Osteocyte (in vitro differentiated cells): ENCODE measurements around the gene SEL1L3. TPM values are rescaled to one million over a fixed set of nuclear protein-coding genes. Genes with fewer than 3 reads are reported as not detected.

ENCODE experiments used
- DNase-seq: peaks from one replicate; pipeline ENCODE4 v3.0.0; 2021; ENCODE audit warnings: mixed read lengths; ENCODE audit not compliant: unreplicated experiment; ENCODE audit errors: extremely low spot score
- H3K27ac Mint-ChIP-seq: one replicate; pipeline ENCODE4 v1.8.0; 2021; ENCODE audit warnings: mild to moderate bottlenecking, mixed read lengths; ENCODE audit not compliant: unreplicated experiment
- H3K27me3 Mint-ChIP-seq: one replicate; pipeline ENCODE4 v1.8.0; 2021; ENCODE audit warnings: mixed read lengths; ENCODE audit not compliant: unreplicated experiment
- H3K36me3 Mint-ChIP-seq: one replicate; pipeline ENCODE4 v1.8.0; 2021; ENCODE audit warnings: mixed read lengths; ENCODE audit not compliant: unreplicated experiment
- H3K4me1 Mint-ChIP-seq: one replicate; pipeline ENCODE4 v1.8.0; 2021; ENCODE audit warnings: mixed read lengths; ENCODE audit not compliant: unreplicated experiment
- H3K4me3 Mint-ChIP-seq: one replicate; pipeline ENCODE4 v1.8.0; 2021; ENCODE audit warnings: mild to moderate bottlenecking, moderate library complexity, mixed read lengths; ENCODE audit not compliant: unreplicated experiment
- H3K9me3 Mint-ChIP-seq: one replicate; pipeline ENCODE4 v1.8.0; 2021; ENCODE audit warnings: mixed read lengths; ENCODE audit not compliant: unreplicated experiment
- total RNA-seq: library from RNA; stranded (reverse); gene quantifications from 2 replicates; pipeline ENCODE4 v1.2.1, GENCODE V29; 2021
- TF ChIP-seq, protein P1 (sequence below): fragments of 200-600 bp; sonication (generic); IDR thresholded peaks from 2 replicates; pipeline ENCODE4 v1.5.0; 2021; ENCODE audit warnings: antibody characterized with exemption, mild to moderate bottlenecking, moderate library complexity

Gene SEL1L3
- total RNA-seq, 1 donor from 2014 or later: 28.0 TPM

- no peaks in the 10 kb centered on the region for H3K36me3 Mint-ChIP-seq
- no peak overlapping the region for H3K4me3 Mint-ChIP-seq
- peaks cover 6% of the 10 kb centered on the region for H3K9me3 Mint-ChIP-seq
- H3K27me3 Mint-ChIP-seq: no peaks in the 10 kb centered on the region
- TF ChIP-seq, protein P1, sequence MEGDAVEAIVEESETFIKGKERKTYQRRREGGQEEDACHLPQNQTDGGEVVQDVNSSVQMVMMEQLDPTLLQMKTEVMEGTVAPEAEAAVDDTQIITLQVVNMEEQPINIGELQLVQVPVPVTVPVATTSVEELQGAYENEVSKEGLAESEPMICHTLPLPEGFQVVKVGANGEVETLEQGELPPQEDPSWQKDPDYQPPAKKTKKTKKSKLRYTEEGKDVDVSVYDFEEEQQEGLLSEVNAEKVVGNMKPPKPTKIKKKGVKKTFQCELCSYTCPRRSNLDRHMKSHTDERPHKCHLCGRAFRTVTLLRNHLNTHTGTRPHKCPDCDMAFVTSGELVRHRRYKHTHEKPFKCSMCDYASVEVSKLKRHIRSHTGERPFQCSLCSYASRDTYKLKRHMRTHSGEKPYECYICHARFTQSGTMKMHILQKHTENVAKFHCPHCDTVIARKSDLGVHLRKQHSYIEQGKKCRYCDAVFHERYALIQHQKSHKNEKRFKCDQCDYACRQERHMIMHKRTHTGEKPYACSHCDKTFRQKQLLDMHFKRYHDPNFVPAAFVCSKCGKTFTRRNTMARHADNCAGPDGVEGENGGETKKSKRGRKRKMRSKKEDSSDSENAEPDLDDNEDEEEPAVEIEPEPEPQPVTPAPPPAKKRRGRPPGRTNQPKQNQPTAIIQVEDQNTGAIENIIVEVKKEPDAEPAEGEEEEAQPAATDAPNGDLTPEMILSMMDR: no peak
- H3K4me1 Mint-ChIP-seq: peaks cover 8% of the 10 kb centered on the region
- no peak overlapping the region for H3K27ac Mint-ChIP-seq
- no peak for DNase-seq
These were observed 41.9 kb upstream of the SEL1L3 start for GRCh38 chr4:25904748-25905082.

DNA sequence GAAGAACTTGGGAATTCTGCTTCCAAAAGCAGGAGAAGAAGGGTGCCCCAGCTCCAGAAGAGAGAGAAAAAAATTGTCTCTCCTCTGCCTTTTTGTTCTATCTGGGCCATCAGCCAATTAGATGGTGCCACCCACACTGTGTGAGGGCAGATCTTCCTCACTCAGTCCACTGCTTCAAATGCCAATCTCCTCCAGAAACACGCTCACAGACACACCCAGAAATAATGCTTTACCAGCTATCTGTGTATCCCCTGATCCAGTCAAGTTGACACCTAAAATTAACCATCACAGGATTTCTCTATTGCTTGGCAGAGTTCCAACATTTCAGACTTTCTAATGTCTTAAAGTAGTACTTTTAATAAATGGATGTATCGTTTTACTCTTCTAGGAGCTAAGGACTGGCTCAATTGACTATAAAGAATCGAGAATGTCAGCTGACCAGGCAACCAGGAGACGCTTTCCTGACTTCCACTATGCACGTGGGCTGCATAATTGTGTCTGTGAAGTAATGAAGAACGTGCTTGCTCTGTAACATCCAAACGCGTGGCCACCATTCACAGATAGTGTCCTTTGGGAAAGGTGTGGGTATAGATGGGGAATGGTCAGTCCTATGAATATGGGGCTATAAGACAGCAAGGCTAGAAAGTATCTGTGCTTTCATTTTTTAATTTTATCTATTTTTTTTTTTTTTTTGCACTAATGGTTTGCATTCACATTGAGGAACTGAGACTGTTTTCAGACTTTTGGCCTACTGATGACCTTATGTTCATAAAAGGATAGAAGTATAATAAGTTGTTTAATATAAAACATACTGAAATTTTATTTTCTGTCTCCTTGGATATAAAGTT, 41.3 kb upstream of the SEL1L3 start:
- Mint-ChIP-seq H3K9me3 (peaks cover 4% of the 10 kb centered on the region), H3K4me3 (no peak overlapping the region), H3K4me1 (peaks cover 8% of the 10 kb centered on the region), H3K27ac (no peak overlapping the region), H3K27me3 (no peaks in the 10 kb centered on the region), H3K36me3 (no peaks in the 10 kb centered on the region)
- DNase-seq: no peak
- TF ChIP-seq, protein P1: no peak

DNA sequence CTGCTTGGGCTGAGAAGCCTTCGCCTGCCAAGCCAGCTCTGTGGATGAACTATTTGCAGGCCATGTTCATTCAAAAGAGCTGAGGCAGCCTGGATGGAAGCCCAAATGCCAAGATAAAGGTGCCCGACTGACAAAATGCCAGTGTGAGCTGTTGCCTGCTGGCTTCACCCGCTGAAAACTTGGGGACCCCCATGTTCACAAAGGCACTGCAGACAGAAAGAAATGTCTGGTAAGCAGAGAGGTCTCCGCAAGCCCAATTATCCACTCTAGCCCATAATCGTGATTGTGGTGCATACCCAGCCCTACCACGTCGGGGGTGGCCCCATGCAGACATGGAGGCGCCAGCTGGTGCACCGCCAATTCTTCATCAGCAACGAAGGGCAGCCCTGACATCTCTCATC, 38.2 kb upstream of the SEL1L3 start:
- no peak for DNase-seq
- Mint-ChIP-seq H3K27me3 (no peaks in the 10 kb centered on the region), H3K9me3 (no peaks in the 10 kb centered on the region), H3K27ac (no peak overlapping the region), H3K4me3 (no peak overlapping the region), H3K4me1 (no peaks in the 10 kb centered on the region), H3K36me3 (no peaks in the 10 kb centered on the region)
- TF ChIP-seq, protein P1: no peak

- Mint-ChIP-seq H3K4me1 (no peaks in the 10 kb centered on the region), H3K4me3 (no peak overlapping the region), H3K27me3 (no peaks in the 10 kb centered on the region), H3K27ac (no peak overlapping the region), H3K9me3 (no peaks in the 10 kb centered on the region), H3K36me3 (no peaks in the 10 kb centered on the region)
- TF ChIP-seq, protein P1: no peak
- no peak for DNase-seq
These were observed 37.5 kb upstream of the SEL1L3 start for GRCh38 chr4:25900310-25900709.

- Mint-ChIP-seq H3K9me3 (no peaks in the 10 kb centered on the region), H3K4me3 (no peak overlapping the region), H3K27ac (no peak overlapping the region), H3K36me3 (no peaks in the 10 kb centered on the region), H3K4me1 (no peaks in the 10 kb centered on the region), H3K27me3 (no peaks in the 10 kb centered on the region)
- no peak for DNase-seq
- TF ChIP-seq, protein P1: no peak
These were observed 34.2 kb upstream of the SEL1L3 start for GRCh38 chr4:25896776-25897539.
